Measurements from ENCODE around the gene ANKRD65.
"Not testable (repeated sequence)": the region's sequence is repeated elsewhere in the genome, so short reads cannot be mapped to it uniquely, and the experiment has no call there.

The ANKRD65 gene

DNA sequence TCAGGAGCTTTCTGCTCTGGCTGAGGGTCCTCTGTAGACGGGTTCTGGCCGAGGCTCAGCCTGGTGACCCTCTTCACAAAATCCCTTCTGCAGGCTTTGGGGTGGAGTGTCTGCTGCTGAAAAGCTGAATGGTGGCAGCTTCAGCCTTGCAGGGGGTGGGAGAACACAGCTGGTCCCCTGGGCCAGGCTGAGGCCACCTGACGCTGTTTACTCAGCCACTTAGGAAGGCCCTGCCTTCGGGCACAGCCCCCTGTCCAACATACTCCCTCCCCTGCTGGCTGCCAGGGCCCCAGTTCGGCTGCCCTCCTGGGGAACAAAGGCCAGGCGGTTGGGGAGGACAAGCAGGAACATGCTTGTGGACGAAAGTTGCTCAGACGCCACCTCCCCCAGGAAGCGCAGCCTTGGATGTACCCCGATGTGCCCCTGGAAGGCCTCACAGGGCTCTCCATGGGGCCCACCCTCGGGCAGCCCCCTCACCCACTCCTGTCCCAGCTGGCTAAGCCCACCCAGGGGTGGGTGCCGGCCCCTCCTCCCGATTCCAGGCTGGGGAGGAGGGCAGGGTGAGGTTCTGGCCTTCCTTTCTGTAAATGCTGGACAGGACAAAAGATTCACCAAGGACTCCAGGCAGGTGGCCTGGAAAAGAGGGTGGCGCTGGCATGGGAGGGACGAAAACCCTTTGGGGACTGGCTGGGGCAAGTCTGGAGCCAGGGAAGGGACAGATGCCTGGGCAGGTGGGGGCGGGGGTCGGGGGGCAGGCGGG is at the start of gene ANKRD65:
TSS of gene ANKRD65 (minus strand) at position 130 of the 760 bp plus-strand sequence. CDS start 271 bp downstream, outside the sequence.
- DNase-seq, result no peak

GRCh38 chr1:1468196-1468985 is 47.3 kb upstream of the ANKRD65 start:
- not testable (repeated sequence) for DNase-seq

DNA sequence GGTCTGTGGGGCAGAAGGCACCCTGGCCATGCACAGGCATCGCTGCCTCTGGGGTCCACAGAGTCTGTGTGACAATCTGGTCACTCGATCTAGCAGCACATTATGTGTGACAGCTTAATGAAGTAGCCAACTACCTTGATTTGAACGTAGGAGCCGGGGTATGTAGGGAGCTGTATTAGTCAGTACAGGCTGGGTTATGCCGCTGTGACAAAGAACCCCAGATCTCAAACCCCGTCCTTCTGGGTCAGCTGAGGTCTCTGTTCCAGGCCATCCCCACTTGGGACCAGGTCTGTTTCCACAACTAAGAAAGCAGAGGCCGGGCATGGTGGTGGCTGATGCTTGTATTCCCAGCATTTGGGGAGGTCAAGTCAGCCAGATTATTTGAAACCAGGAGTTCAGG is 42.2 kb upstream of the ANKRD65 start:
- no peak for DNase-seq

GRCh38 chr1:1462318-1462966 is 41.4 kb upstream of the ANKRD65 start:
- DNase-seq, result no peak

- no peak for DNase-seq
Observed at GRCh38 chr1:1461721-1462317, 40.7 kb upstream of the ANKRD65 start.

DNA sequence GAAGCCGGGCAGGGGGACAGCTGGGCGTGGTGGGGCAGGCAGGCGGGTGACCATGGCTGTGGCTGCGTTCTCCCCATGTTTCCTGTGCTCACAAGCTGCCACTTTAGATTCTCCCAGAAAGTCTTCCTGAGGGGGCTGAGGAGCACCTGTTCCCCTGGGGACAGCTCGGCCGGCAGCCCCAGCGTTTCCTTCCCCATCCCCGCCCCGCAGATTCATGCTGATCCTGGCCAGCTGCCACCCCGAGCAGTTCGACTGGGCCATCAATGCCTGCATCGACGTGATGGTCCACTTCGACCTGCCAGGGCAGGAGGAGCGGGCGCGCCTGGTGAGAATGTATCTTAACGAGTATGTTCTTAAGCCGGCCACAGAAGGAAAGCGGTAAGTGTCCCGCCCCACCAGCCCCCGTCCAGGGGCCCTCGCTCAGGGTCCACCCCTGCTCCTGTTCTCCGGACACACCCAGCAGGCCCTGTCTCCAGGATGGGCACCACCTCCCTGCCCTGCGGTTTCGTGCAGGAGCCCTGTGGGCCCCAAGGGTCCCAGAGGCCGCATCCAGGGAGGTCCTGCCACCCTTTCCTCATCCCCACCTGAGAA is 39.6 kb upstream of the ANKRD65 start:
- no peak for DNase-seq

DNA sequence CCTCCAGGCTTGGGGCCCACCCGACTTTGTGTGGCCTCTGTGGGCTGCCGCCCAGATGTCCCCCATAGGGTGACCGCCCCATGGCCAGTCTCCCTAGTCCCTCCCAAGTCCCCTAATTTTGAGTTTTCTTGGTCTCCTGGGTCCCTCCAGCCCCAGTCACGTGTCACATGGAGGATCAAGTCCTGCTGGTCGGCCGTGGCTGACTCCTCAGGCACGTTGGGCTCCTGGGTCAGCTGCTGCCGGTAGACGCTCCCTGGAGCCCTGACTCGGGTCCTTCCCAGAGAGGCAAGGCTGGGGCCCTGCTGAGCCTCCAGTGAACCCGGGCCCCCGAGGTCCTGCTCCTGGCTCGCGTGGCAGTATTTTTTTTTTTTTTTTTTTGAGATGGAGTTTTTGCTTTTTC is 38.6 kb upstream of the ANKRD65 start:
- not testable (repeated sequence) for DNase-seq

DNA sequence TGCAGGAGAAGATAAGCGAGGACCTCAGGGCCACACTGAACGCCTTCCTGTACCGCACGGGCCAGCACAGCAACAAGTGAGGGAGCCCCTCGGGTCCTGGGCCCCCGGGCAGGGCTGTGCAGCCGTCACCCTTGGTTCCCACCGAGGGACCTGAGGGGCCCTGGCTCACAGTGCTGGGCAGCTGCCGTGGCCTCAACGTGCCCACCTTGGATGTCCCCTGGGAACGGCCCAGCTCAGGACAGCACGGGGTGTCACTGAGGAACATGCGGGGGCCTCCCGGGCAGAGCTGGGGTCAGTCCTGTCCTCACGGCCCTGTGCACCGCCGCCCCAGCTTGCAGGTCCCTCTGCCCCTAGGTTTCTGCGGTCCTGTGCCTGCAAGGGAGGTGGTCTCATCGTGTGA is 38.1 kb upstream of the ANKRD65 start:
- DNase-seq, result not testable (repeated sequence)

DNA sequence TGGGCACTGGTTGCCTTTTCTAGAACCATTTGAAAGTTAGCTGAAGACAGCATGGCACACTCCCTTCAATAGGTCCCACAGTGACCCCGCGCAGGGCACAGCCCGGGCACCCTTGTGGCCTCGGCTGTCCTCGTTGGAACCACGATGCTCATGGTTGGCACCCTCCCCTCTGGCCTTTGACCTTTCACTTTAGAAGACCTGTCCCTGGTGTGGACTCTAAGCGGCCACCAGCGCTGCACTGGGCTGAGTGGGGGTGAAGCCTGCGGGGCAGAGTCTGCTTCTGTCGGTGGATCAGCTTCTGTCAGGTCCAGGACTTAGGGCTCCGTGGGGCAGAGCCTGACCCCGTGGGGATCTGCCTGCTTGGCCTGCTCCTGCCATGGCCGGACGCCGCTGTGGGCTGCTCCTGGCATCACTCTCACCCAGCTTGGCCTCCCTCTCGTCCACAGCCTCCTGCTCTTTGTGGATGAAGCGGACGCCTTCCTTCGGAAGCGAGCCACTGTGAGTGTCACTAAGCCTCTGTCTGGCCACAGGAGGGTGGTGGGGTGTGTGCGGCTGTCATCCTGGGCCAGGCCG is 35.7 kb upstream of the ANKRD65 start:
- DNase-seq, result not testable (repeated sequence)

DNA sequence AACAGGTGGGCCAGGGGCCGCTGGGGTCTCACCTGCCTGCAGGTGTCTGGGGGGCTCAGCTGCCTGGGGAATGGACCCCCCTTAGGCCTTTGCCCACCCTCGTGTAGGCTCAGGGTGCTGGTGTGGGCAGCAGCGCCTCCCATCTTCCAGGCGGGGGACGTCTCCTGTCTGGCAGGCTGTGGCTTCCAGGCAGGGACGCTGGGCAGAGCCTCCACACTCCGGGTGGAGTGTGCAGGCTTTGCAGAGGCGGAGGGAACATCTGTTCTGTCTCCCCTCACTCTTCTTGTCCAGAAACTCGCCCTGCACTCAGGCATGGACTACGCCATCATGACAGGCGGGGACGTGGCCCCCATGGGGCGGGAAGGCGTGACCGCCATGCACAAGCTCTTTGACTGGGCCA is 34.9 kb upstream of the ANKRD65 start:
- not testable (repeated sequence) for DNase-seq

GRCh38 chr1:1455366-1455884 is 34.3 kb upstream of the ANKRD65 start:
- DNase-seq, result no peak

DNA sequence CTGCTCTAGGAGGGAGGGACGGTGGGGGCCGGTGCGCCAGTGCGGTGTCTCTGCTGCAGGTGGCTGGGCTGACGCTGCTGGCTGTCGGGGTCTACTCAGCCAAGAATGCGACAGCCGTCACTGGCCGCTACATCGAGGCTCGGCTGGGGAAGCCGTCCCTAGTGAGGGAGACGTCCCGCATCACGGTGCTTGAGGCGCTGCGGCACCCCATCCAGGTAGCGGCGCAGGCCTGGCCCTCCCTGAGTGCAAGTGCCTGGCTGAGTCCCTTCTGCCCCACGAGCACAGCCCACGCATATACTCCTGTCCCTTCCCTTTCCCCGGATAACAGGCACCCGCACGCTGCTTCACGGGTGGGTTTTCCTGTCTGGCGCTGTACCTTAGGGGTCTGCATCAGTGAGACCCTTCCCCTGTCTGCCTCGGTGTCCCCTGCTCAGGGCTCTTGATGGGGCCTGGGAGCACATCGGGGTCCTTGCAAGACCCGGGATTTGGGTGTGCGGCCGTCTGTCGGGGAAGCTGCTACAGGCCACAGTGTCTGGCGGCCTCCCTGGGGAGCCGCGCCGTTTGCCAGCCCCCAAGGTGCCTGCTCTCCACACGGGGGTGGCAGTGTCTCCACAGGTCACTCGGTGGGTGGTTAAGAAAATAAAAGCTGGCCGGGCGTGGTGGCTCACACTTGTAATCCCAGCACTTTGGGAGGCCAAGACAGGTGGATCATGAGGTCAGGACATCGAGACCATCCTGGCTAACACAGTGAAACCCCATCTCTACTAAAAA is 33.4 kb upstream of the ANKRD65 start:
- not testable (repeated sequence) for DNase-seq

GRCh38 chr1:1452882-1453281 is 31.8 kb upstream of the ANKRD65 start:
- no peak for DNase-seq

GRCh38 chr1:1452365-1452739 is 31.3 kb upstream of the ANKRD65 start:
- DNase-seq, result not testable (repeated sequence)

DNA sequence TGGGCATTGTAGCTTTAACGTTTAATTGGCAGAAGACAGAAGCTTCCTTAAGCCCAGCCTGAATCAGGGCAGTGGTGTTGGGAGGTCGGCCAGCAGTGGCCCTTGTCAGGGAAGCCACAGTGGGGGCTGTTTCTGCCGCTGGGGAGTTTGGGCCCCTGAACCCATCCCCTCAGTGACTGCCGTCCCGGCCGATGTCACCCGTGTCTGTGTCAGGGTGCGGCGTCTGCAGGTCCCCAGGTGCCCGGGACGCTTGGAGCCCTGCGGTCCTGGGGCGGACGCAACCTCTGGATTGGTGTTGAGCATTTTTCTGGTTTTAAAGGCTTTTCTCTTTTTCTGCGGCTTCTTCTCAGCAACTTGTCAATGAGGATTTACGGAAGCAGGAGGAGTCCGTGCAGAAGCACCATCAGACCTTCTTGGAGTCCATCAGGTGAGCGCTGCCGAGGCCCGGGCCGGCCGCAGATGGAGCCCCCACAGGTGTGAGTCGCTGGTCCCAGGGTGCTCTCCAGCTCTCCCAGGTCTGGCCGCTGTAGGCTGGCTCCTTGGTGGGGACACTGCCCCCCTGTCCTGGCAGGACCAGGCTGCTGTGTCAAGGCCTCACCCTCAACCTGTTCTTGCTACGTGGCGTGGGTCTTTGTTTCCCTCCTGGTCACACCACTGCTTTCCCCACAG is 30.8 kb upstream of the ANKRD65 start:
- DNase-seq, result no peak

DNA sequence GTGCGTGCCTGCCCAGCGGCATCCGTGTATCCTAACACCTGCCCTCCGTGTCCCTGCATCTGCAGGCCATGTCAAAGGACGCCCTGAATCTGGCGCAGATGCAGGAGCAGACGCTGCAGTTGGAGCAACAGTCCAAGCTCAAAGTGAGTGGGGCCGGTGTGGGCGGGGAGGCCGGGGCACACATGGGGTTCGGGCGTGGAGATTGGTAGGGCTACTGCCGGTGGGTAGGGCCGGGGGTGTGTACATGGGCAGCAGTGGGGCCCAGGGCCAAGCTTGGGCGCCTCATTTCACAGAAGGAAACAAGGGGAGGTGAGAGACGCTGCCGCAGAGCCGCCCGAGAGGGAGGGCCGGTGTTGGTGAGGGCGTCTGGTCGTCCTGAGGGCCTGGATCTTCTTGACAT is 29.5 kb upstream of the ANKRD65 start:
- DNase-seq, result not testable (repeated sequence)

- no peak for DNase-seq
Observed at GRCh38 chr1:1449099-1449739, 28.1 kb upstream of the ANKRD65 start, which contains the start of gene ATAD3C. TSS of gene ATAD3C (plus strand) at chr1:1449689. CDS start at chr1:1450684, 995 bp downstream.

DNA sequence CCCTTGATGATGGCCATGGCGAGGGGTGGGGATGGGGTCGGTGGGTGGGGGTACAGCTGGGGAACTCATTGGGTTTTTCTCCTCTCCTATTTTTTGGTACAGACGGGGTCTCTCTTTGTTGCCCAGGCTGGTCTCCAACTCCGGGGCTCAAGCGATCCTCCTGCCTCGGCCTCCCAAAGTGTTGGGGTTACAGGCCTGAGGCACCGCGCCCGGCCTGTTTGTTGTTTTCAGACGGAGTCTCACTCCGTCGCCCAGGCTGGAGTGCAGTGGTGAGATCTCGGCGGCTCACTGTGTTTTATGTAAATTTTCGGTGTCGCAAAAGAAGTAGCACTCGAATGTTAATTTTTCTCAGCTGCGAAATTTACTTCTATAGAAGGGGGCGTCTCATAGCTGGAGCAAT is 25.6 kb upstream of the ANKRD65 start:
- not testable (repeated sequence) for DNase-seq

GRCh38 chr1:1442069-1442770 is 21.1 kb upstream of the ANKRD65 start:
- DNase-seq, result no peak

Data from inflammatory macrophage treated with lipopolysaccharide for 4 hours (primary cell).